GOT3 (cell line): ENCODE measurements around the gene OSBP2.
"Not testable (repeated sequence)": the region's sequence is repeated elsewhere in the genome, so short reads cannot be mapped to it uniquely, and the experiment has no call there.

Experiments
- DNase-seq: peaks from one replicate; lab custom pipeline; 2025; ENCODE audit warnings: mixed read lengths; lab: John Stamatoyannopoulos, UW

Gene OSBP2

DNA sequence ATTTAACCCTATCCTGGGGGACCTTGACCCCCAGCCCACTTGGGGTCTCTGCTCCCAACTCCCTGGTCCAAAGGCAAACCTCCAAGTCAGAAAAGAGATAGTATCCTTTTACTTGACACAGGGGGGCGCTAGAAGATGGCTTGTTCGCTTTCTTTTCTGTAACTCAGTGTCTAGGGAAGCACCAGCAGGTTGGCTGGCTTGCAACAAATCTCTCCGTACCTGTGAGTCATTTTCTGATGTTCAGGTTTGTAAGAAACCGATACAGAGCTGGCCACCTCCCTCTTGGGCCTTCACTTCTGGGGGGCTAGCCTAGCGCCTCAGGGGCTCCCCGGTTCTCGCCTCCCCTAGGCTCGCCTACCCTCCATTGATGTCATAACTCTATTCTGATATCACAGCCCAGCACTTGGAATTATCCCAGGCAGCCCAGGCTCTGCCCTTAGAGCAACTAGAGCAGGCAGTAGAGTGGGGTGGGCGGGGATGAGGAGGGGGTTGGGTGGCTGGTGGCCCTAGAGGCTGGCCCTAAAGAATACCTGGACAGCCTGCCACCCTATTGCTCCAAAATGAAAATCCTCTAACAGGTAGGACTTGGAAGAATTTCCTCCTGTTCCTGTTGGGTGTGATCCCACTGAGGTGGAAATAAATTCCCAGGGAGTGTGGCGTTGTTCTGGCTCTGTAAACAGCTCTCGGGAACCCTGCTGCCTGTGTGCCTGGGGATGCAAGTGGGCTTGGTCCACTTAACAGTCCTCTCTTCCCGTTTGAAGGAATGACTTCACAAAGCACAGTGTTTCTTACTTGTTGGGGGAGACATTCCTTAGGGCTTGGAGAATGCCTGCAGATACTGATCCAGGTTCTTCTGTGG lies 69.4 kb downstream of the OSBP2 start:
- no peak for DNase-seq

DNA sequence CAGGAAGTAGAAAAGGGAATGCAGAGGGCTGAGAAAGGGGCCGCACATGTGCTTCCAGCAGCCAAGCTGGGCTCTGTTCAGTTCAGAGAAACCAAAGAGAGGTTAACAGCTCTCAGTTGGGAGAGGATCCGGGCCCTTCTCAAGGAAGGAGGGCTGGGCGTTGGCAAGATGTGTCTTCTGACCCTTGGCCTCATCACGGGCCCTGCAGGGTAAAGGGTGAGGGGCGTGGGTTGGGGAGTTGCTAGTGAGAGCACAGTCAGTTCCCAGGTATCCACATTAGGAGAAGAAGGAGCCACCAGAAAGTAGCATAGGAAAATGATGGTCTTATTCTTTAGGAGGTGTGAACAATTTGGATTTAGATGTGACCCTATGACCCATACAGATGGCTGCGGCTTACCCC lies 73.0 kb downstream of the OSBP2 start:
- DNase-seq = no peak

DNA sequence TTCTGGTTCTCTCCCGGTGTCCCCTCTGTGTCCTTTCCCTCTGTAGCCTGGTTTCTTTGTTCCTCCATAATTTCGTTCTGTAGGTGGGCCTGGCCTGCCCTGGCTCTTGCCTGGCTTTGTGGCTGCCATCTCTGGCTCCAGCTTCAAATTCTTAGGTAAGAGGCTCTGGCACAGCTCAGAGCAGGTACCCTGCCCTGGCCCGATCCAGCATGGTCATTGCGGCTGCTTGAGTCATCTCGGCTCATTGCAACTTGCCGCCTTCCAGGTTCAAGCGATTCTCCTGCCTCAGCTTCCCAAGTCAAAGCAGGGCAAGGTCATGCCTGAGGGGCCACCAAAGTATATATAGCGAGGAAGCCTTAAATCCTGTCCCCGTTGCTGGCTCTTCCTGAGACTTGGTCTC lies 76.0 kb downstream of the OSBP2 start:
- no peak for DNase-seq

DNA sequence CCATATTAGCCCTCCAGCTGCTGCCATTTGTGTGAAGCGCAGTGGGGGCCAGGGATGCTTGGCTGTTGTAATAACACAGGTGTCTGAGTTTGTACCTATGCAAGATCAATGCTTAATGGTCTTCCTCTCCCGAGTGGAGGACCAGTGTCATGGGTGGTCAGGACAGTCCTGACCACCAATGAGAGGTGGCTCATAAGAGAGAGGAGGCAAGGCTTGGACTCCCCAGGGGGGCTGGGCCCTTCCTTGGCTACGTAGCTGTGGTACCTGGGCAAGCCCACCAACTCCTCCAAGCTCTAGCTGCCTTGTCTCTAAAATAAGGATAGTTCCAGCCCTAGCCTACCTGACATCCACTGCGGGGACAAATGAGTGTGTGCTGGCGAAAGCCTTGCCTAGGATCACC lies 79.2 kb downstream of the OSBP2 start:
- no peak for DNase-seq

DNA sequence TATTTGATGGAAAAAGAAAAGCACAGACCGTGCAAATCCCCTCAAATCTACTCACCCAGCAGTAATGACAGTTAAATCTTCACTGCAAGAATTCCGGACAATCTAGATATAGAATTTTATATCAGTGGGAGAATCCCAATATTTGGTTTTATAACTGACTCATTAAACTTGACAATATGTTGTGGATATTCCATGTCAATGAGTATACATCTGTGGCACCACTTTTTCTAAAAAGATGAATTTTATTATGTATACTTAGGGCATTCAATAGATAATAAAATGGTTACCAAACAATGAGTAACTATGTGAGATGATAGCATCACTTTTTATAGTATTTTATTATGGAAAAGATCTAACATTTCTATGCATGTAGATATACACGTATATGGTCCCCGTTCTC lies 79.9 kb downstream of the OSBP2 start:
- DNase-seq = no peak

DNA sequence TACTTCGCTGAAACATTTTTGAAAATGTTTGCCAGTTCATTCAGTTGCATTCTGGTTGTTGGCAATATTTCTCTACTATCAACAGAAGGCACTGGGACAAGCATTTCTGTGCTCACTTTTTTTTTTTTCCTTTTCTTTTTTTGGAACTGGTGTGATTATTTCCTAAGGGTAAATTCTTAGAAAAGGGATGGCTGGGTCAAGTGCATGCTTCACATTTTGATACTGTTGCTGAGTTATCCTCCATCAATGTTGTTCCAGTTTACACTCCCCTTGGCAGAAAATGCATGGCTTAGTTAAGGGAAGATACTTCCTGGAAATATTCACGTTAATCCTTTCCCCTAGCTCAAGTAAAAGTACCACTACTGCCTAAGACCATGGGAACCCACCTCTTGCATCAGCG lies 81.8 kb downstream of the OSBP2 start:
- DNase-seq = no peak

DNA sequence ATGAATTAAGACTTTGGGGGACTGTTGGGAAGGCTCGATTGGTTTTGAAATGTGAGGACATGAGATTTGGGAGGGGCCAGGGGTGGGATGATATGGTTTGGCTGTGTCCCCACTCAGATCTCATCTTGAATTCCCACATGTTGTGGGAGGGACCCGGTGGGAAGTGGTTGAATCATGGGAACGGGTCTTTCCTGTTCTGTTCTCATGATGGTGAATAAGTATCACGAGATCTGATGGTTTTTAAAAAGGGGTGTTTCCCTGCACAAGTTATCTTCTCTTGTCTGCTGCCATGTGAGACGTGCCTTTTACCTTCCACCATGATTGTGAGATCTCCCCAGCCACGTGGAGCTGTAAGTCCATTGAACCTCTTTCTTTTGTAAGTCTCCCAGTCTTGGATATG lies 82.5 kb downstream of the OSBP2 start:
- not testable (repeated sequence) for DNase-seq

DNA sequence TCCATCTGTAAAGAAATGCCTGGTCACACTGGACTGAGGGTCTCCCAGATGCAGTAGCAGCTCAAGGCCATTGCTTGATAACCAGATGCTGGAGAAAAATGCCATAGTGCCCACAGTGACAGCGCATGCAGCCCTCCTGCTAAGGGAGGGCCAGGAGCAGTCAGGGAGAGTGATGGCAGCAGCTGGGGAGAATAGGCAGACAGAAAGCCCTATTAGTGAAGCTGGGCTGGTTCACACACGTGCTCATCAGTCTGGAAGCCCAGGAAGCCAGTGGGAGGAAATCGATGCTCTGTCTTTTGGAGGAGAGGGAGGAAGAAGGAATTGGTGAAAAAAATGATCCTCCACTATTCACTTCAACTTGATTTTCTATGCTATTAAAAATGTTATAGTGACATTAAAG lies 82.9 kb downstream of the OSBP2 start:
- no peak for DNase-seq

DNA sequence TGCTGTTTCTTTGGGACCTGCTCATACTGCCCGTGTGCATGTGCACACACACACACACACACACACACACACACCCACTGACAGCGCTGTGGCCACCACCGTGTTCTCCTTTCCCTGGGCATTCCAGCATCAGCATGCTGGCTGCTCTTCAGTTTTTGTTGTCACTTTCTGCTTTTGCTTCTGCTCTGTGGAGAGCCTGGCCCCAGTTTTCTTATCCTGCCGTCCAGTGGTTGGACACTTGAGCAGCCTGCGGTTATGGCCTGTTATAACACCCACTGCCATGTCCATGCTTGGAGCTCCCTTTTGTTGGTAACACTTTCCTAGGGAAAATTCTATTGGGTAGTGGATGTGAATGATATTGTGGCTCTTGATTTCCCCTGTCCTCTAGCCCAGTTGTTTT lies 83.6 kb downstream of the OSBP2 start:
- no peak for DNase-seq

DNA sequence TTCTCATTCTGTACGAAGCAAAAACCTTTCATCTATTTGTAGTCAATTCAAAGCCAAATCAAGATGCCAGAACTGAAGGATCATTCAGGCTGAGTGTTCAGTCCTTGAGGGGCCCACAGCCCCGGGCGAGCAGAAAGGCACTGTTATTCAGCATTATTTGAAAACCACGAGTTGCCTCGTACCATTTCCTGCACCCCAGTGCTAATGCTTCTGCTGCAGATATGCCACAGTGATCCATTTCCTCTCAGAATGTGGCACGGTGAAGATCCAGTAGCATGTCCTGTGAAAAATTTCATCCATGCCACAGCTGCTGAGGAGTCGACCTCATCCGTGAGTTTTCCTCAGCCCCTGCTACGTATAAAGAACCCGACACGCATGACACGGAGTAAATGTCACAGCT lies 85.4 kb downstream of the OSBP2 start:
- no peak for DNase-seq

DNA sequence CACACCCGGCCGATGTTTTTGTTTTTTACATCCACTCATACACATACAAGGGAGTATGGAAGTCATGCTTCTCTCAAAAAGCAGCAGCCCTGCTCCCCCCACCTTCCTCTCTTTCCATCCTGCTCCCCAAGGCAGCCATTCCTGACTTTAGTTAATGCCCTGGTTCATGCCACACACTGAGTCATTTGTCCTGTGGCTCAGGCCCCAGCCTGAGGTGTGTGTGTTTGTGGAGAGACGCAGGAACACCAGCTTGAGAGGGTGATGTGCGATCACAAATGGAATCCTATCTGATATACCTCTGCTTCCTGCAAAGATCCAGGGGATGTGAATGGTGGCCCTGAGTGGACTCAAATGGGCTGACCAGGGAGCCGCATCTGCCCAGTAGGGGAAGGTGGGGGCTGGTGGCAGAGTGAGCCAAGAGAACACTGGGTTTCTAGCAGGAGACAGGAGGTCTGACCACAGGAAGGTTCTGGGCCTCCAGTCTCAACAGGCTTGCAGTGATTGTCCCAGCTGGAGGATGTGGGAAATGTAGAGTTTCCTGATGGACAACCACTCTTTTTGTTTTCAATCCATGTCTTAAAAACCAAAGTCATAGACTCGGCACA lies 86.7 kb downstream of the OSBP2 start:
- no peak for DNase-seq

DNA sequence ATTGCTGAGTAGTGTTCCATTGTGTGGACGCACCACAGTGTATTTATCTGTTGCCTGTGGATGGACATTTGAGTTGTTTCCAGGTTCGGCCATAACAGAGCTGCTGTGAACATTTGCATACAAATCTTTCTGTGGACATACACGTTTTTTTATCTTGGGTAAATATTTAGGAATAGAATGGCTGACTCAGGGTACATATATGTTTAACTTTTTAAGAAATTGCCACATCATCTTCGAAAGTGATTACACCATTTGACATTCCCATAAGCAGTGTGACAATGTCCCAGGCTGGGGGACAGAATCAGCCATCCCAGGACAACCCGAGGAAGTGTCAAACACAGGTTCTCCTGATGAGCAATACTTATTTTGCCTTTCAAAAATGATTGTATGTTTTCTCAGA lies 87.9 kb downstream of the OSBP2 start:
- no peak for DNase-seq

DNA sequence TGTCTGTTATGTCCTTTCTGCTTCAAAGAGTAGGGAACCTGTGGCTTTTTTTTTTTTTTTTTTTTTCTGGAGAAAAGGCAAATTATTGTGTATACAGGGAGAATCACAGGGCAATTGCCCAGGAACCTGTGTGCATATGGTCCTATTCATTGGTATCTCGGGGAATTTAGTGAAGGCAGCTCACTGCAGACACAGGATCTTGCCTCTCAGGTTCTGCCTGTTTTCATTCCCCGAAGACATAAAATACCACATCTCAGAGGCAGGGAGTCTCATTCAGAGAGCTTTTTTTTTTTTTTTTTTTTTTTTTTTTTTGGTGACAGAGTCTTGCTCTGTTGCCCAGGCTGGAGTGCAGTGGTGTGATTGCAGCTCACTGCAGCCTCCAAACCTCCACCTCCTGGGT lies 88.3 kb downstream of the OSBP2 start:
- DNase-seq = no peak

DNA sequence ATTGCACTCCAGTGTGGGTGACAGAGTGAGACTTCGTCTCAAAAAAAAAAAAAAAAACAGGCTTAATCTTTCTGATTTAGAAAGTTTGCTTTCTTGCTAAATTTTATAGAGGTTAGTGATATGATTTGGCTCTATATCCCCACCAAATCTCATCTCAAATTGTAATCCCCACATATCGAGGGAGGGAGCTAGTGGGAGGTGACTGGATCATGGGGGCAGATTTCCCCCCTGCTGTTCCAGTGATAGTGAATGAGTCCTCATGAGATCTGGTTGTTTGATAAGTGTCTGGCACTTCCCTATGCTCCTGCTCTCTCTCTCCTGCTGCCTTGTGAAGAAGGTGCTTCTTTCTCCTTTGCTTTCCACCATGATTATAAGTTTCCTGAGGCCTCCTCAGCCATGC lies 90.9 kb downstream of the OSBP2 start:
- DNase-seq = no peak

DNA sequence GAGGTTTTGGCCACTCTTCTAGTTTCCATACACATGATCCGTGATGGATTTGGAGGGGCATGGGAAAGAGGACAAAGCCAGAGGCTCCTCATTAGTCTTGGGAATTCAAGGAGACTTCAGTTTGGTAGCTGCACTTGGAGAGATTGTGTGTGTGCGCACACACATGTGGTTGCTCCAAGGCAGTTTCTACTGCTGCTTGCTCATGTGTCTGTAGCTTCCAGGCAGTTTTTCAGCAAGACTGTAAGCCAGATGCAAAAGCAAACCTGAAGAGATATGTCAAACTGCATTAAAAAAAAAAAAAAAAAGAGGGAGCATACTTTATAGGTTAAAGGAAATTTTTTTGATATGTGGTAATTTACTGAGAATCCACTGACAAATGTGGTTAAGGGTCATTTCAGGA lies 95.7 kb downstream of the OSBP2 start:
- DNase-seq = no peak

DNA sequence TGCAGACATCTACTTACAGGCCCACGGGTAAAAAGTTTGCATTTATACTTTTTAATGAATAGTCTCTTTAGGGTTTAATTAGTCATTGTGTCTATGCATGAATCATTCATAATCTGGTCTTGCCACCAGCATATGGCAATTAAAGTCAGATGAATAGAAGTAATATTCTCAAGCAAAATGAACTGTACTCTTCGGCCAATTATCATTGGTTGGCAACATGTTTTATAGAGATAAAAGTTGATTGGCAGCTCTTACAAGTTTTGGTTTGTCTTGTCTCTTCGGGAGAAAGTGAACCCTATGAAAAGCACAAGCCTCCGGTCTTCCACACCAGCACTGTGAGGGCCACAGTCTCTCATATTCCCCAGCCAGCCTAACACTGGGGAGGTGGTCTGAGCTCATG lies 97.8 kb downstream of the OSBP2 start:
- DNase-seq = no peak

DNA sequence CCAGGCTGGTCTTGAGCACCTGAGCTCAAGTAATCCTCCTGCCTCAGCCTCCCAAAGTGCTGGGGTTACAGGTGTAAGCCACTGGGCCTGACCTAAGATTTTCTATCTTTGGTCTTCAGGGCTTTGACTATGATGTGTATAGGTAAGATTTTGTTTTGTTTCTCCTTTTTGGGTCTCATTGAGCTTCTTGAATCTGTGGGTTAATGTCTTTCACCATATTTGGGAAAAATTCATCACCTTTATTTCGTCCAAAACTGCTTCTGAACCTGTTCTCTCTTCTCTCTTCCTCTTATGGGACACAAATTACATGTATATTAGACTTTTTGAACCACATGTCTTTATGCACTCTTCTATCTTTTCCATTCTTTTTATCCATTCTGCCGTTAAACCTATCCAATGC lies 100.4 kb downstream of the OSBP2 start:
- DNase-seq = no peak

DNA sequence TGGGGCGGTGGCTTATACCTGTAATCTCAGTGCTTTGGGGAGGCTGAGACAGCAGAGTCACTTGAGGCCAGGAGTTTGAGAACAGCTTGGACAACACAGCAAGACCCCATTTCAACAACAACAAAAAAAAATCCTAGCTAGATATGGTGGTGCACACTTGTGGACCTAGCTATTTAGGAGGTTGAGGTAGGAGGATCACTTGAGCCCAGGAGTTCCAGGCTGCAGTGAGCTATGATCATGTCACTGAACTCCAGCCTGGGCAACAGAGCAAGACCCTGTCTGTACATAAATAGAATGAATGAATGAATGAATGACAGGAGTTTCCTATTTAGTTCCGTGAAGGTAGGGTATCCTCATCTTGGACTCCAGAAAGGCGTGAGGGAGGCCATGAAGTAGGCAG lies 107.0 kb downstream of the OSBP2 start:
- no peak for DNase-seq

DNA sequence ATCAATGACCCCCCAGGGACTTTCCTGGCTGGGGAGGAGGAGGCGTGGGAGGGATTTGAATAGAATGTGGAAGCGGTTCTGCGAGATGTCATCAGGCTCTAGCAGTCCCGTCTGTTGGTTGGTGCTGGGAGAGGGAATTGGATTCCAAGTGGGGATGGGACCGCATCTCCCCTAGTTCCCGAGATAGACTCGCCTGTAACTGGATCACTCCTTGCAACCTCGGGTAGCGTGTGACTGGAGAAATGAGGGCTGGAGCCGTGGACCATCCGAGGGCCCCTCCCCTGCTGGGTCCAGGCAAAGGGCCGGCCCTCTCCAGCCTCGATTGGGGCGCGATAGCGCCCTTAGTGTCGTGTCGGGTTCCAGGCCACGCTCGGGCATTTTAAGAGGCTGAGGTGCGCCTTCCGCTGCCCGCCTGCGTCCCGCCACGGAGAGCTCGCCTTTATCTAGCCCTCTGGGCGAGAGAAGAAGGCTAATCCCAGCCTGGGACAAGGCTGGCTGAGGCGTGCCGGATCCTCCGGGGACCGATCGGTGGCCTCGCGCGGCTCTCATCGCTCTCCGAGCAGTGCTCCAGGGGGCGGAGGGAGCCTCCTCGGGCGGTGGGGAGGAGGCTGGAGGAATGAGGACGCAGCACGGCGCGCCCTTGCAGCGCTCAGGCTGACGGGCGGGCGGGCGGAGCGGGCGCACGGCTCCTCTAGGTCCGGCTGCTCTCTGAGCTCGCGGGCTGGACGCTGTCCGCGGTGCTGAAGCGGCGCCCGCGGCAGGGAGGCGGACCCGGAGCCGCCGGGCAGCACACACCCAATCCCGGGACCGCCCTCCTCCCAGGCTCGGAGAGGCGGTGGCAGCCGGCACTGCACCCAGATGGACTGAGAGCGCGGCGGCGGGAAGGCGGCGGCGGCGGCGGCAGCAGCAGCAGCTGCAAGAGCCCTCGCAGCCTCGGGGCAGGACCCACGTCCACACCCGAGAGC lies 107.8 kb downstream of the OSBP2 start:
- peak; percentile 85 for DNase-seq

DNA sequence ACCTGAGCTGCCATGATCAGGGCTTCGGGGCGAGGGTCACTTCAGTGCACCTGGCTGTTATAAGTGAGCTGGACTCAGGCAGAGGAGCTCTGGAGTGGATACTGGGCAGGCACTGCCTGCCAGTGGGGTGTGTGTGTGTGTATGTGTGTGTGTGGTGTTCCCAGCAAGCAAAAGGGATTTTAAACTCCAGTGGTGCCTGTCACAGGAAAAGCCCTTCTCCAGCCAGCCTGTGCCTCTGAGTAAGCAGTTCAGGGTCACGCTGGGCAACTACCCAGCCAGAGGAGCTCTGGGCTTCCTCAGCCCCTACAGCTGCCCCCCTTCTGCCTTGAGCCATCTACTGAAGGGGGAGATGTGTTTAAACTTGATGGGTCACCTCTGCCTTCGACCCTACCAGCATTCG lies 109.0 kb downstream of the OSBP2 start:
- no peak for DNase-seq

DNA sequence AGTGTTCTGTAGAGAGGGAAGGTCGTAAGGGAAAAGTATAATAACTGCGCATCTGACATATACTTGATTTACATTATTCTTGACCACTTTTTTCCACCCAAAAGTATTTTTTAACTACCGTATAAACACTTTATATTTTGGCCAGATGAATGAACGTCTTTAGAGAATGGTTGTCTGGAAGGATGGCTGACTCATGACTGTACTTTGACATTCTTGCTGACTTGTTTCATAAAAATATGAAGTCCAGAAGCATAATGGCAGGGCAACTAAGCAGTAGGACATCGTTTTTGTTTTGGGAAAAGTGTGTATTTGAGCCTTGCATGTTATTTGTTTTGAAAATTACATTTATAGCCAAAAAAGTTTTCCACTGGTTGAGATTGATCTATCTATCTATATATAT lies 110.0 kb downstream of the OSBP2 start:
- no peak for DNase-seq

DNA sequence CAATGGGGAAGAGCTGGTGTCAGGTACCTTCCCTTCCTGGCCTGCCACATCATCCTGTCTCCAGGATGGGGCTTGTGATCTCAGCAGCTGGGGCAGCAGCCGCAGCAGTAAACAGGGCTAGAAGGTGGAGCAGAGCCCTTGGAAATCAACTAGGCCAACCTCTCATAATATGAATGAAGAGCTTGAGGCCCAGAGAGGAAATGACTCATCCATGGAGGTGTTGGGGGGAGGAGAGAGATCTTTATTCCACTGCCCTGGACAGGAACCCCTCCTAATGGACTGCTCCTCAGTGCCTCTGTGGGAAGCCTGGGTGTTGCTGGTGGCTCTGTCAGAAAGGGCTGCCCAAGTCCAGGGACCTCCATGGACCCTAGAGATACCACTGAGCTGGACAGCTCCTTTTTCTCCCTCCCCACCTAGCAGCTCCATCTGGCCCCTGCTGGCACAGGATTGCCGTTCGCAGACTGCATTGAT lies 111.8 kb downstream of the OSBP2 start:
- DNase-seq = no peak

DNA sequence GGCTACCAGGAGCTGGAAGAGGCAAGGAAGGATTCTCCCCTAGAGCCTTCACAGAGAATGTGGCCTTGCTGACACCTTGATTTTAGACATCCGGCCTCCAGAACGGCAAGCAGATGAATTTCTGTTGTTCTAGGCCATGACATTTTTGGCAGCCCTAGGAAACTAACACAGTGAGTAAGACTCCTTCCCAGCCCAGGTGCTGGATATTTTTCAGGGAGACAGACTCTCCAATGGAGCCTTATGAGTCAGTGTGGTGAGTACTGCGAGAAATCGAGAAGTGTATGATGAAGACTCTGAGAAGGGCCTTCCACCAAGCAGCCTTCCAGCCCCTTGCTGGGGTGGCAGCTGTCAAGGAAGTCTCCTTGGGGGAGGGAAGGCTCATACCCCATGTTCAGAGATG lies 114.4 kb downstream of the OSBP2 start:
- DNase-seq = no peak
